SK-N-MC (cell line): Measurements from ENCODE around the gene MYOF.
"Not testable (repeated sequence)": the region's sequence is repeated elsewhere in the genome, so short reads cannot be mapped to it uniquely, and the experiment has no call there.

Experiments
- DNase-seq: peaks from one replicate; pipeline ENCODE4 v3.0.0-alpha.2; 2011; ENCODE audit warnings: low read depth, low spot score
- H3K27ac ChIP-seq: fragments of 200-600 bp; sonication (generic); 2 replicates; pipeline ENCODE4 v1.5.1; 2016; ENCODE audit warnings: mixed run types
- H3K36me3 ChIP-seq: fragments of 200-600 bp; sonication (generic); 2 replicates; pipeline ENCODE4 v1.6.1; 2017; ENCODE audit warnings: antibody characterized with exemption, low read length, mixed read lengths; ENCODE audit not compliant: insufficient read depth
- H3K4me3 ChIP-seq: fragments of 200-600 bp; sonication (generic); 2 replicates; pipeline ENCODE4 v1.5.1; 2016
- H3K9ac ChIP-seq: fragments of 200-600 bp; sonication (generic); 2 replicates; pipeline ENCODE4 v1.8.0; 2017; ENCODE audit warnings: mixed run types, mixed read lengths; ENCODE audit not compliant: insufficient read length
- H3K9me3 ChIP-seq: fragments of 200-600 bp; sonication (generic); 2 replicates; pipeline ENCODE4 v1.6.1; 2017; ENCODE audit warnings: low read depth, mild to moderate bottlenecking, antibody characterized with exemption, low read length, moderate library complexity, mixed read lengths
- EZH2 ChIP-seq: fragments of 200-600 bp; sonication (generic); IDR thresholded peaks from one replicate; pipeline ENCODE4 v1.6.1; 2017; ENCODE audit warnings: antibody characterized with exemption
- FOXP2 ChIP-seq: optimal IDR thresholded peaks from 2 replicates; pipeline ENCODE3; 2011; ENCODE audit warnings: mild to moderate bottlenecking, moderate library complexity; ENCODE audit not compliant: insufficient read depth; ENCODE audit errors: extremely low read length, control extremely low read depth
- POLR2AphosphoS5 ChIP-seq: IDR thresholded peaks from 2 replicates; pipeline ENCODE4 v1.6.1; 2012; ENCODE audit warnings: mild to moderate bottlenecking, low read depth, low read length, borderline replicate concordance

Gene MYOF

DNA sequence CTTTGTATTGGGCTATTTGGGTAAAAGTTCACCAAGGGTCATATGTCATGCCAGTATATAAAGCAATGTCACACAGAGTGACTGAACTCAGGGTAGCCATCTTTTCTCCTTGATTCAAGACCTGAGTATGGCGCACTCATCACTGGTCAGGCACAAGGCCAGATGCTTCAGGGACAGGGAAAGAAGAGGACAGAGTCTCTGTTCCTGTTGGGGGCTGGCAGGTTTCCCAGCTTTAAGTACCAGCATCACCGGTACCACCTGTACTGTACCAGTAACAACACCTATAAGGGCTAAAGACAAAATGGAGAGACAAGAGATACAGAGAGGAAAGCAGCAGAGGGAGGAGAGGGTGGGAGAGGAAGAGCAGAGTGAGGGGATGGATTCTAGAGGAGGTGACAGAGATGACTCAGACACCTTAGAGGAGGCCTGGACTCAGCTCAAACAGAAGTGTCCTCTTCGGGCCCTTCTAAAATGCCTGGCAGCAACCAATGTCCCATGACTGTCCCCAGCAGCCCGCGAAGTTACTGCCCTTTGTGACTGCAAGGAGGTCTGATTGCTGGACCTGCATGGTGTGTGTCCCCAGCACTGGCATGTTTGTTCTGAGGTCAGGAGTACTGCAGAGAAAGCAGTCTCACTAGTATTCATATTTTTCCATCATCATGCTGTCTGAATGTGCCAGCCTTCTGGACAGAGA lies 191.3 kb downstream of the MYOF start:
- TF ChIP-seq EZH2 = no peak
- no peak for TF ChIP-seq POLR2AphosphoS5
- no peak for TF ChIP-seq FOXP2
- Histone ChIP-seq H3K36me3 (no peaks in the 10 kb centered on the region), H3K9me3 (no peaks in the 10 kb centered on the region), H3K27ac (no peak overlapping the region), H3K9ac (no peak overlapping the region), H3K4me3 (no peak overlapping the region)
- DNase-seq = no peak

GRCh38 chr10:93288679-93289634 lies 193.2 kb downstream of the MYOF start:
- no peak for DNase-seq
- Histone ChIP-seq H3K27ac (no peak overlapping the region), H3K36me3 (no peaks in the 10 kb centered on the region), H3K9ac (no peak overlapping the region), H3K4me3 (no peak overlapping the region), H3K9me3 (no peaks in the 10 kb centered on the region)
- TF ChIP-seq FOXP2 = no peak
- no peak for TF ChIP-seq EZH2
- TF ChIP-seq POLR2AphosphoS5 = no peak

- TF ChIP-seq EZH2 = no peak
- TF ChIP-seq POLR2AphosphoS5 = no peak
- no peak for TF ChIP-seq FOXP2
Observed at GRCh38 chr10:93287775-93288174, 194.4 kb downstream of the MYOF start.

GRCh38 chr10:93284246-93284645 lies 197.9 kb downstream of the MYOF start:
- H3K9me3 ChIP-seq, H3K4me3 ChIP-seq, H3K9ac ChIP-seq, H3K36me3 ChIP-seq, H3K27ac ChIP-seq, DNase-seq: not testable (repeated sequence)

More at GRCh38 chr10:93287775-93288174, 194.4 kb downstream of the MYOF start:
- Histone ChIP-seq H3K9me3 (no peaks in the 10 kb centered on the region), H3K9ac (no peak overlapping the region), H3K4me3 (no peak overlapping the region), H3K27ac (no peak overlapping the region), H3K36me3 (no peaks in the 10 kb centered on the region)
- DNase-seq = no peak

DNA sequence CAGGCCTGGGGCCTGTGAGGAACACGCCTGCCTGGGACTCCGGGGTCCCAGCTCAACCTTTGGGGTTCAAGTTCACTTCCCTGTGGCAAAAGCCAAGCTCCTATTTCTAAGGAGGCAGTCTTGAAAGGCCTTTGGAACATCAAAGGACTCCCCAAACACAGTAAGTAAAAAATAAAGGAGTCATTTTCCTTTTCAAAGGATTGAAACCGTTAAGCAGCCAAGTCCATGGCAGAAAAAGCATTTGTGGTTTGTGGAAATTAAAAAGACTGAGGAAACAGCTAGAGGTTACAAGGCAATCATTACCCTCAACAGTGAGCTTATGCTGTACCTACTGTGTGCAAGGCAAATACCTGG lies 200.8 kb downstream of the MYOF start:
- Histone ChIP-seq H3K27ac (no peak overlapping the region), H3K4me3 (no peak overlapping the region)

GRCh38 chr10:93280699-93281366 lies 201.3 kb downstream of the MYOF start:
- DNase-seq = no peak
- no peak overlapping the region for H3K4me3 ChIP-seq
- no peak overlapping the region for H3K9ac ChIP-seq
- no peaks in the 10 kb centered on the region for H3K36me3 ChIP-seq
- TF ChIP-seq EZH2 = no peak
- no peak for TF ChIP-seq FOXP2
- no peak overlapping the region for H3K27ac ChIP-seq
- H3K9me3 ChIP-seq = no peaks in the 10 kb centered on the region

More for the DNA sequence above, 200.8 kb downstream of the MYOF start:
- Histone ChIP-seq H3K36me3 (no peaks in the 10 kb centered on the region), H3K9ac (no peak overlapping the region), H3K9me3 (no peaks in the 10 kb centered on the region)
- DNase-seq = no peak
- TF ChIP-seq EZH2 = no peak
- no peak for TF ChIP-seq POLR2AphosphoS5

GRCh38 chr10:93280121-93280698 lies 201.9 kb downstream of the MYOF start:
- Histone ChIP-seq H3K27ac (no peak overlapping the region), H3K36me3 (no peaks in the 10 kb centered on the region), H3K9ac (no peak overlapping the region), H3K9me3 (no peaks in the 10 kb centered on the region), H3K4me3 (no peak overlapping the region)
- TF ChIP-seq EZH2 = no peak
- TF ChIP-seq POLR2AphosphoS5 = no peak
- TF ChIP-seq FOXP2 = no peak
- no peak for DNase-seq

DNA sequence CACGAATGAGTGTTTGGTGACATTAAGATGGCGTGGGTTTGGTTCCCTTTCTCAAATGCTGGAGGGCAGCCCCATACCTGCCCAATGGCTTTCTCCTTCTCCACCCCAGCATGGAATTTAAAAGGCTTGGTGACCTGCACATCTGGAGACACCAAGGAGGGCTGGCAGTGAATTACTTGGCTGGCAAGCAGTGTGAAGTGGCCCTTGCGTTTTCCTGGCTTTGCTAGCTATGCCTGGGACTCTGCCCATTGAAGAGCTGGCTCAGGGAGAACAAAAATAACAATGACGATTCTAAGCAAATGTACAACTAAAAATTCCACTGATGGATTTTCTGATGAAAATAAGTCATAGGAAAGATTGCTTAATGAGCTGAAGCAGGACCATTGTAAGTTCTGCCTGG lies 204.8 kb downstream of the MYOF start:
- no peaks in the 10 kb centered on the region for H3K9me3 ChIP-seq
- no peak for DNase-seq
- H3K36me3 ChIP-seq = no peaks in the 10 kb centered on the region
- no peak overlapping the region for H3K27ac ChIP-seq
- TF ChIP-seq POLR2AphosphoS5 (no peak), EZH2 (no peak), FOXP2 (no peak)
- no peak overlapping the region for H3K9ac ChIP-seq
- H3K4me3 ChIP-seq = no peak overlapping the region
